ENCODE results near the gene MFF. TPM values are rescaled to one million over a fixed set of nuclear protein-coding genes. Genes with fewer than 3 reads are reported as not detected.
"Not testable (repeated sequence)": the region's sequence is repeated elsewhere in the genome, so short reads cannot be mapped to it uniquely, and the experiment has no call there.

MFF gene
- total RNA-seq, 1 experiment from 2014 or later: 118 TPM

DNA sequence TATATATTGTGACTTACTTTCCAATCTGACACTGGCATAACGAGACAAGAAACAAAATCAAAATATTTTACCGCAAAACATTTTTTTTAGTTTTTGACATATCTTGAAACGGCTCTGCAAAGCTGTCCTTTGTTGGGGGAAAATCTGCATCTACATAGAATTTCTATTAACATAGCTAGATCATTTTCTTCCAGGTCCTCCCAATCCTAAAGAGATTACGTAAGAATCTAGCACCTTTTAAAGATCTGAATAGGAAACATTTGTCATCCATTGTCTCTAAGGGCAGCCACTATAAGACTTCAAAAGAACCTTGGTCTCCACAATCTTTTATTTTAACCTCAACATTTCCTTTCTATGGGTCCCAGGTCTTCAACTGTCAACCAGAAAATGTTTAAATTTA lies 1.2 kb upstream of the MFF start:
- DNase-seq (ENCODE audit: low read depth): no peak
- in situ Hi-C loops (cut with HindIII; ENCODE audit: low pct_unique_long_range_greater_than_20kb, low sequenced_read_pairs): no loop called here

DNA sequence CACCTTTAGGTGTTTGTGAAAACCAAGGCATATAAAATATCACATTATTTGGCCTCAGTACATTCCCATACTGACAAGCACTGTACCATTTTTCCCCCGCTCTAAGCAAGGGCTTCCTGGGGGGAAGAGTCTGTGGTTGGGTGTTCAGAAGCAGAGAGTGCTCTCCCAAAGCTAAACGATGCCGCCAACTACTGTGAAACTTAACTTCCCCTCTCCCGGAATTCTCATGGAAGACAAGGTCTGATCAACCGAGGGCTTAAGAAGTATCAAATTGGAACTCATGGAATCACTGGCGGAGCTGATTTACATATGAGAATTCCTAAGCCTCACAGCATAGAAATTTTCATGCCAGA lies 433 bp upstream of the MFF start:
- DNase-seq (ENCODE audit: low read depth): no peak

DNA sequence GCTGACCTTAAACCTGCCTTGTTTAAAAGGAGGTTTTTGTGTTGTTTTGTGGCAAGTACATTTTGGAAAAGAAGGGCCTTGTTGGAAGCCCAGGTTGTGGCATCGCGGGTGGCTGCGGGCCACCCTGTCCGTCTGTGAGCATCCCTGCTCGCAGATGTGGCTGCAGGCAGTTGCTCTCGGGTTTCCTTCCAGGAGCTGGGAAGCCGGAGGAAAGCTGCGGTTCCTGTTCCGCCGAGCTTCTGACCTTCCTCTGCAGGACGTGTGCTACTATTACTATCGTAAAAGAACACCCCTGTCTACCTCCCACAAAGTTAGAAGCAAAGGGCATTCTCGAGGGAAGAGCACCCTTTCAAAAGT lies 766 bp downstream of the MFF start:
- no peak for DNase-seq (ENCODE audit: low read depth)
- in situ Hi-C loops (cut with HindIII; ENCODE audit: low pct_unique_long_range_greater_than_20kb, low sequenced_read_pairs): no loop called here

More for the DNA sequence above, 433 bp upstream of the MFF start:
- in situ Hi-C loops (cut with HindIII; ENCODE audit: low pct_unique_long_range_greater_than_20kb, low sequenced_read_pairs): no loop called here

DNA sequence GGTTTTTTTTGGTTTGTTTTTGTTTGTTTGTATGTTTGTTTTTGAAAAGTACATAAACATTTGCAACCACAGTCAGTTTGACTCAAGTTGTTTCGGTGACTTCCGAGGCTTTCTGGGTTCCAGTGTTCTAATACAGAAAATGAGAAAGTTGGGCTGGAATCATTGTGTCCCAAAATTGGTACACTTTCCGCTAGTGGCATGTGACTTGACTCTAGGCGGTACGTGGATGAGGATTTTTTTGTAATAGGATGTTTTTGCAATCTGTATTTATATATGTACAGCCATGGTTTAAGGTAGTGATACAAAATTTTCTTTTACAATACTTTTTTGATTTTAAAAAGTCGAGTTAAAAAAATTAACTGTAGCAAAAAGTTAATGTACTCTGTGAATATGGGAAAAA lies 1.7 kb downstream of the MFF start:
- in situ Hi-C loops (cut with HindIII; ENCODE audit: low pct_unique_long_range_greater_than_20kb, low sequenced_read_pairs): no loop called here
- DNase-seq (ENCODE audit: low read depth): no peak

DNA sequence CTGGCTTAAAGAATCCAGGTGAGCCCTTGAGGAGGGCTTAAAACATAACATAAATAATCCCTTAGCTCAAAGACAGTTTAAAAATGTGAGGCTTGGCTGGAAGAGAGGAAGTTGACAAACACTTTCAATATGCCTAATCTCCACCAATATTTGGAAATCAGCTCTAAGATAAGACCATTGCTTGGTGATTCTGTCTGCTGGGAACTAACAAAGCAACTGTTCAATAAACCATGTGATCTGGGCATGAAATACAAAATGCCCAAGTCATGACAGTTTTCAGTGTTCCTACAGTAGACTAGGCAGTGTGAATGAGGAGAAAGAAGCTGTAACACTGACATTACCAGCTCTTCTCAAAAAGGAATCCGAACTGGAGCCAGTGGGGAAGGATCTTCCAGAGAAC lies 10.7 kb downstream of the MFF start:
- in situ Hi-C loops (cut with HindIII; ENCODE audit: low pct_unique_long_range_greater_than_20kb, low sequenced_read_pairs): no loop called here
- no peak for DNase-seq (ENCODE audit: low read depth)

DNA sequence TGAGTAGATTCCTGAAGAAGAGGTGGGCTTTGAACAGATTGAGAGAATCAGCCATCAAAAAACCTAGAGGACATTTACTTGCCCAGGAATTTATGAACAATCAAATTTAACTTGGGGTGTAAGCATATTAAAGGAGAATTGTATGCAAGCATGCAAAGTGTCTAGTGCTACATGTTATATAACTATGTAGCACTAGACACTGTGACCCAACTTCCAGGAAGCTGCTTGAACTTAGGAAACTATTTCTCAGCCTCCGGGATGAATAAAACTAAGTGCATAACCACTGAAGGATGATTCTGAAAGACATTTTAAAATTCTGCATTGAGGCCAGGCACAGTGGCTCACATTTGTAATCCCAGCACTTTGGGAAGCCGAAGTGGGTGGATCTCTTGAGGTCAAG lies 12.4 kb downstream of the MFF start:
- in situ Hi-C loops (cut with HindIII; ENCODE audit: low pct_unique_long_range_greater_than_20kb, low sequenced_read_pairs): no loop called here
- no peak for DNase-seq (ENCODE audit: low read depth)

DNA sequence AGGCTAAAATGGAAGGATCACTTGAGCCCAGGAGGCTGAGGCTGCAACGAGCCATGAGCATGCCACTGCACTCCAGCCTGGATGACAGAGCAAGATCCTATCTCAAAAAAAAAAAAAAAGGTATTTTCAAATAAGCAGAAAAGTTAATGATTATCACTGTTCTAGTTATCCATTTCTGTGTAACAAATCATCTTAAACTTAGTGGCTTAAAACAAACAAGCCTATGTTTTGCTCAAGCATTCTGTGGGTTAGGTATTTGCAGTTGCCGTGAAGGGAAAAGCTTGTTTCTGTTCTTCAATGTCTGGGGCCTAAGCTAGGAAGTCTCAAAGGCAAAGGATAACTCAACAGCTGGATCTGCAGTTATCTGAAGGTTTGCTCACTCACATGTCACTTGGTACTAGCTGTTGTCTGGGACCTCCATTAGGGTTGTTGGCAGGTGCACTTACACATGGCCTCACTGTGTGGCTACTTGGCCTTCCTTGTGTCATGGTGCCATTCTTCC lies 14.1 kb downstream of the MFF start:
- peak; percentile 89 for DNase-seq (ENCODE audit: low read depth)
- in situ Hi-C loops (cut with HindIII; ENCODE audit: low pct_unique_long_range_greater_than_20kb, low sequenced_read_pairs): no loop called here

DNA sequence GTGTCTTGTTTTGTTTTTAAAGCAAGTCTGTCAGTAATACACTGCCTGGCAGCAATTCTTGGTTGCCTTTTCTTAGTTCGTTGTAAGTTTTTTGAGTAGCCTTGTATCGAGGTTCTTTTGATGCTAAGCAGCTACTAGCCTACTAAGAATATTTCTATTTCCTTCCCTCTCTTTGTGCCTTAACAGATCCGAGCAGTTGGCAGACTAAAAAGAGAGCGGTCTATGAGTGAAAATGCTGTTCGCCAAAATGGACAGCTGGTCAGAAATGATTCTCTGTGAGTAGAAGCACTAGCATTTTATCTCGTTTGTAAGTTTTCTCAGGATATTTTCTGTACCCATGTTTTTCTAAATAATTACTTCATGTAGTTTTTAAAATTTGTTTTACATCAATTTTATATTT lies 15.1 kb downstream of the MFF start:
- in situ Hi-C loops (cut with HindIII; ENCODE audit: low pct_unique_long_range_greater_than_20kb, low sequenced_read_pairs): no loop called here
- DNase-seq (ENCODE audit: low read depth): no peak

DNA sequence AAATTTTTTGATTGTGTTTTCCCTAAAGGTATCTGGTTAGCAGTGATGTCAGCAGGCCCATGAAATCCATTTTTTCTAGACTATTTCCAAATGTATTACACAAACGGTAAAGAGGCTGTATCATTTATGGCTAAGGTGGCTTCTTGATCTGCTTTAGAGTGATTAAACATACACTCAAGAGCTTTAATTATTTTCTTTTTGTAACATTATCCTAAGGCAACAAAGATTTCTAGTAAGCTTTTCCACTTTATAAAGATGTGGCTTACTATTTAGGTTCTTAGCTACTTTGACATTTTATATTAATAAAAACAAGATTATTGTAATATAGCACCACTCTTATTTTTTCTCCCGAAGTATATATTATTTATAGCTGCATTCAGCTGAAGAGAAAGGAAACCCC lies 16.5 kb downstream of the MFF start:
- in situ Hi-C loops (cut with HindIII; ENCODE audit: low pct_unique_long_range_greater_than_20kb, low sequenced_read_pairs): no loop called here

DNA sequence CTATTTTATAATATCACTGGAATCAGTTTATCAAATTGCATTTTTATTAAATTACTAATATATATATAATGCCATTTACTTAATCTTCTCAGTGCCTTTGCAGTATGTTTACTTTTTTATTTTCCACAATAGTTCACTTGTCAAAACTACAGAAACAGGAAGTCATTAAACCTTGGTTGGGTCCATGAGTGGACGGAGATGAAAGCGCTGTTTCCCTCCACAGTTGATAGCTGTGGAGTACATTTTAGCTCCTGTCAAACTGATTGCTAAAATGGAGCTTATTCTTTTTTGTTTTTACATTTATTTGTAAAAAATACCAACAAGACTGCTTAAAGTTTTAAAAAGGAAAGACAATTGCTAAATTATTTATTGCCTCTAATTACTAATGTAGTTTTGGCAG lies 19.2 kb downstream of the MFF start:
- in situ Hi-C loops (cut with HindIII; ENCODE audit: low pct_unique_long_range_greater_than_20kb, low sequenced_read_pairs): no loop called here
- DNase-seq (ENCODE audit: low read depth): no peak

More for the DNA sequence above, 16.5 kb downstream of the MFF start:
- DNase-seq (ENCODE audit: low read depth): no peak

DNA sequence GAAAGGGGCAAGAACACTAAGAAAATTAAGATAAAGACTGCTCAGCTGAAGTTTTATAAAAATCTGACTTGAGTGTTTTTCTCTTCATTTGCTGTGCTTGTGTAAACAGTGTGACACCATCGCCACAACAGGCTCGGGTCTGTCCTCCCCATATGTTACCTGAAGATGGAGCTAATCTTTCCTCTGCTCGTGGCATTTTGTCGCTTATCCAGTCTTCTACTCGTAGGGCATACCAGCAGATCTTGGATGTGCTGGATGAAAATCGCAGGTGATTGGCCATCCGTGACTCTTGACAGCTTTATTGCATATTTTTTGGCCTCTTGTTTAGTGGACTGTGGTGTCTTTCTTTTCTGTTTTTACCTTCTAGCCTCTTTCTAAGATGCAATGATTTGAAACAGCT lies 22.1 kb downstream of the MFF start:
- in situ Hi-C loops (cut with HindIII; ENCODE audit: low pct_unique_long_range_greater_than_20kb, low sequenced_read_pairs): no loop called here
- peak; percentile 63 for DNase-seq (ENCODE audit: low read depth)

DNA sequence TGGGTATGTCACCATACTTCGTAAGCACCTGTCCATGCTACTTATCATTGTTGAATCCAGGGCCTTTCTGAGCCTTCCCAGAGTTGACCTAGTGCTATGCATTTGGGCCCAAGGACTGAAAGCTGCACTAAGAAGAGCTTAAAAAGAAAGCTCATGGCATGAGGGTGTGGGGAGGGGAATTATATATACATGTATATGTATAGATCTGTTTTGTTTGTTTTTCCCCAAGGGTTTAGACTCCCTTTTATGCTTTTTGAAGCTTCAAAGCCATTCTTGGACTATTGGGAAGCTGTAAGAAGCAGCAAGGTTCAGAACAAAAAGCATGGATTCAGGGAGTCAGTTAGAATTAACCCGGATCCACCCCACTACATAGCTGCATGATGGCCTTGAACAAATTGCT lies 23.3 kb downstream of the MFF start:
- in situ Hi-C loops (cut with HindIII; ENCODE audit: low pct_unique_long_range_greater_than_20kb, low sequenced_read_pairs): no loop called here
- no peak for DNase-seq (ENCODE audit: low read depth)

DNA sequence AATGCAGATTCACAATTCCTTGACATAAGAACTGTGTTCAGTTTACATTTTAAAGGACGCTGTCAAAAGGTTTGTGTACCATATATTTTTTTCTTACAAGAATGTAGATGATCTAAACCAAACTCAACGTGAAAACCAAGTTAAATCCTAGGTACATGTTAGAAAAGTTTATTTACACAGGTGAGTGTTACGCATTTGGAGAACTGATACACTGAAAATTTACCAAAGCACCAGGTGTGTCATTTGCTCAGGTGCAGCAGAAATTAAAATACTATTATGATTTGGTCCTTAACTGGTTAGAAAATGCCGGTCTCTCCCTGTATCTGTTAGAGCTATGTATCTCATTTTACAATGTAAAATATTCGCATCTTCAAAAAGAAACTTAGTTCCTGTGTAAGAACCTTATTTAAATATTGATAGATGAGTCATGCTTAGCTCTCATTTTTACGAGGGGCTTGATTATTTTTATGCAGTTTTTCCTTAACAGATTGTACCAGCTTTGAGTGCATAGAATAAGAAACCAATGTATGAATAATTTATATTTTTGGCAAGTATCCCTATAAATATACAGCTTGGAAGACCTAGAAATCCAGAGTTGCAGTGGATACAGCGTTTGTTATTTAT lies 25.1 kb downstream of the MFF start:
- in situ Hi-C loops (cut with HindIII; ENCODE audit: low pct_unique_long_range_greater_than_20kb, low sequenced_read_pairs): no loop called here

DNA sequence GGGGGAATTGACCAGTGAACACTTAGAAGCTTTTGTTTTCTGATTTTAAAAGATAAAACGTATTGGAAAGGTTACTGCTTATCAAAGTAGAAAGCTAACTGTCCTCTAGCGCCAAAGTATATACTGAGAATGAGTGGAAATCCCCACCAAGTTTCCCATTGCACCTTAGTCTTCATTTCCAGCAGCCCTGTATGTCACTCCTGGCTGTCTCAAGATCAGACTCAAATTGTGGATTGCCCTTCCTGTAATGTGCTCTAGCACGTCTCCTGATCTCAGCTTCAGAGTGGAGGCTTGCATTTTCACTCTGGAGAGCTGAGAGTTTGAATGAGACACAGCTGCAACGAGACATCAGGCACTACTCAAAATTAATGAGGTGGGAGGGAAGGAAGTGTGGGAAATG lies 26.6 kb downstream of the MFF start:
- in situ Hi-C loops (cut with HindIII; ENCODE audit: low pct_unique_long_range_greater_than_20kb, low sequenced_read_pairs): no loop called here
- no peak for DNase-seq (ENCODE audit: low read depth)

More for the DNA sequence above, 25.1 kb downstream of the MFF start:
- no peak for DNase-seq (ENCODE audit: low read depth)

DNA sequence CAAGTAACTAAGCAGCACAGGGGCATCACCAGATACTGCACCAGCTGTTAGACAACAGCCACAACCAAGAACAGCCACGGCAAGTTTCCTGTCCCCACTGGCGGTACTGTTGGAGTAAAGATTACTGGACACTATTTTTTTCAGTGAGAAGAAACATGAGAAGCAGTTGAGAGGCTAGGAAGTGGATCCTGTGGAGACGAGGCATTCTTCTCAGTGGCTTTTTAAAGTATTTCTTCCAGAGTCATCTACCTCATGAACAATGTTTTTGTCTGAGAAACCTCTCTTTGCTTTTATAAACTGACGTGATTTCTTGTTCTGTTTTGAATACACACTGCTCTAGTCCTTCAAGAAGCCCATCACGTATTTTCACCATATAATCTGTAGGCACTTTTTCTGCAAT lies 35.3 kb downstream of the MFF start:
- no peak for DNase-seq (ENCODE audit: low read depth)
- in situ Hi-C loops (cut with HindIII; ENCODE audit: low pct_unique_long_range_greater_than_20kb, low sequenced_read_pairs): no loop called here

DNA sequence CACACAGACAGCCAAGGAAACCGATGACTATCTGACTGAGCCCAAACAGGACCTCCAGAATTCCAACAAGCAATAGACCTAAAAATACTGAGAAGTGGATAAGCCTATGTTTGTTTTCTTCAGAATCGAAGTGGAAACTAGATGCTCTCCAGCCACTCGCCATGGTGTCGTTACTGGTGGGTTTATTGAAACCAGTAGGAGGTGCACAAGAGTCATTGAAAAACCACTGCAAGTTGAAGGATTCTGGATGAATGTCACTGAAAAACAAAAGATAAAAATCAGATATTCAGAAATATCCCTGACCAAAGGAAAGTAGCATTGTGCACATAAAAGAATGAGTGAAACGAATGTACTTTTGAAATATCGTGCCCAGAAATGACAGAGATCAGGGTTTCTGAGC lies 38.7 kb downstream of the MFF start:
- no peak for DNase-seq (ENCODE audit: low read depth)
- in situ Hi-C loops (cut with HindIII; ENCODE audit: low pct_unique_long_range_greater_than_20kb, low sequenced_read_pairs): no loop called here

DNA sequence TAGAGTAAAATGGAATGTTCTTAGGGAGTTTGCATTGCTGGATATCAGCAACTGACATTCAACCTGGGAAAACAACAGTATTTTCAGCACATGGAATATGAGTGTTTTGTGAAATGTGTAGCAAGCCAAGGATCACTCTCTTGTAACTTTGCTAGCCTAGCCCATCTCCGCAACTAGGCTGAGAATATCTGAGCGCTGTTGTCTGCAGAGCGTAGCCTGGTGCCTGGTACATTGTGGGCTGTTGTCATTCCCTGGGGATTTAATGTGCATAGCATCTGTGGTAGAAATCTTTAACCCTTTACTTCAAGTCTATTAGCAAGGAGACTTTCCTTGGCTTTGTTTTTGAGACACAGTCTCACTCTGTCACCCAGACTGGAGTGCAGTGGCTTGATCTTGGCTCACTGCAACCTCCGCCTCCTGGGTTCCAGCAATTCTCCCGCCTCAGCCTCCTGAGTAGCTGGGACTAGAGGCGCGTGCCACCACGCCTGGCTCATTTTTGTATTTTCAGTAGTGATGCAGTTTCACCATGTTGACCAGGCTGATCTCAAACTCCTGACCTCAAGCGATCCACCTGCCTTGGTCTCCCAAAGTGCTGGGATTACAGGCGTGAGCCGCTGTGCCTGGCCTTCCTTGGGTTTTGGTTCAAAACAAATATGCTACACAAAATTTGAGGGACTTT lies 39.7 kb downstream of the MFF start:
- DNase-seq (ENCODE audit: low read depth); in situ Hi-C loops (cut with HindIII; ENCODE audit: low pct_unique_long_range_greater_than_20kb, low sequenced_read_pairs): not testable (repeated sequence)

DNA sequence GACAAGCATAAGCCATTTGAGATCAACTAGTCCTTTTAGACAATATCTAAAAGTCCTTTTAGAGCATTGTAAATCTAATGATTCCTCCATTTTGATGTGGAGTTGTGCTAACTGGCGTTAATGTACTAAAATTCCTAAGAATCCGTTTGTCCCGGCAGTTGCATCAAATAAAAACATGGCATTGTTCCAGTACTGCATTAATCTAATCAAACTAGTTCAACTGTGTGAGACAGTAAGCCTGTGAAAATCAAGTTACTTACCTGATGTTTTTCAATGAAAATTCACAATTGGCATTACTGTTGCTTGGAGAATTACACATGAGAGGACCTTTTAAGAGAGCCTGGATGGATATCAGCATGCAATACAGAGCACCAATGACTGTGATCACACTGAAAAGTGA lies 40.8 kb downstream of the MFF start:
- in situ Hi-C loops (cut with HindIII; ENCODE audit: low pct_unique_long_range_greater_than_20kb, low sequenced_read_pairs): no loop called here
- DNase-seq (ENCODE audit: low read depth): no peak

DNA sequence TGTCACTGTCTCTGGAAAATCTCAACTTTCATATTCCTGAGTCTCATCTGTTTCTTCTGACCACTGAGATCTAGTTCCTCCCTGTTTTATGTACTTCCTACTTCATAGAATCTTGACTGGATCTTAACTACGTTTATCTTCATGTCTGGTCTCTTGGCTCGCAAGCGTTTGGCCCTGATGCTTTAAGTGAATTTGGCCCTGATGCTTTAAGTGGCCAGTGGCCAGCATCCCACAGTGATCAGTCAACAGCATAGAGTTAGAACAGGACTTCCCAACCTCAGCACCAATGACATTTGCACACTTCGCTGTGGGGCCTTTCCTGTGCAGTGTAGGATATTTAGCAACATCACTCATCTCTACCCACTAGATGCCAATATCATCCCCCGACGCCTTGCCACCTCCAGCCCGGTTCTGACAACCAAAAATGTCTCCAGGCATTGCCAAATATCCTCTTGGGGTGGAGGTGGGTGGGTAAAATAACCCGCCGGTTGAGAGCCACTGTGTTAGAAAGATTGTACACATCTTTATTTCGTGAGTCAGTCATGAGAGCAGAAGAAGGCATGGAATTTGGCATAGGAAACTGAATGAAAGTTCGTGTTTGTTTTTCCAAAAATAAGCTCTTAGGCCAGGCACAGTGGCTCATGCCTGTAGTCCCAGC lies 41.8 kb downstream of the MFF start:
- DNase-seq (ENCODE audit: low read depth): no peak
- in situ Hi-C loops (cut with HindIII; ENCODE audit: low pct_unique_long_range_greater_than_20kb, low sequenced_read_pairs): no loop called here

DNA sequence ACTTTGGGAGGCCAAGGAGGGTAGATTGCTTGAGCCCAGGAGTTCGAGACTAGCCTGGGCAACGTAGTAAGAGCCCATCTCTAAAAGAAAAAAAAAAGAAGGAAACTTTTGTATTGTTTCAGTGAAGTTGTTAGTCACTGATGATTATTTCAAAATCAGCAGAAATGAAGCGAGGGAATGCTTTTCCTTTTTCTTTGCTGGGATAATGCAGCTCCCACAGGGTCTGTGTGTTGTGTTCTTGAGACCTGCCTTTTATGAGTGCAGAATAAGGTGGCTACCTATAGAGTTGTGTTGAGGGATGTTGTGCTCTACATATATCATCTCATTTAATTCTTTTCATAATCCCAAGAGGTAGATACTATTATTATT lies 42.4 kb downstream of the MFF start:
- in situ Hi-C loops (cut with HindIII; ENCODE audit: low pct_unique_long_range_greater_than_20kb, low sequenced_read_pairs): no loop called here
- no peak for DNase-seq (ENCODE audit: low read depth)
